Measurements from ENCODE around the gene ATP12A. TPM values are rescaled to one million over a fixed set of nuclear protein-coding genes. Genes with fewer than 3 reads are reported as not detected.

Gene ATP12A
- total RNA-seq, 1 donor from 2014 or later: not detected

DNA sequence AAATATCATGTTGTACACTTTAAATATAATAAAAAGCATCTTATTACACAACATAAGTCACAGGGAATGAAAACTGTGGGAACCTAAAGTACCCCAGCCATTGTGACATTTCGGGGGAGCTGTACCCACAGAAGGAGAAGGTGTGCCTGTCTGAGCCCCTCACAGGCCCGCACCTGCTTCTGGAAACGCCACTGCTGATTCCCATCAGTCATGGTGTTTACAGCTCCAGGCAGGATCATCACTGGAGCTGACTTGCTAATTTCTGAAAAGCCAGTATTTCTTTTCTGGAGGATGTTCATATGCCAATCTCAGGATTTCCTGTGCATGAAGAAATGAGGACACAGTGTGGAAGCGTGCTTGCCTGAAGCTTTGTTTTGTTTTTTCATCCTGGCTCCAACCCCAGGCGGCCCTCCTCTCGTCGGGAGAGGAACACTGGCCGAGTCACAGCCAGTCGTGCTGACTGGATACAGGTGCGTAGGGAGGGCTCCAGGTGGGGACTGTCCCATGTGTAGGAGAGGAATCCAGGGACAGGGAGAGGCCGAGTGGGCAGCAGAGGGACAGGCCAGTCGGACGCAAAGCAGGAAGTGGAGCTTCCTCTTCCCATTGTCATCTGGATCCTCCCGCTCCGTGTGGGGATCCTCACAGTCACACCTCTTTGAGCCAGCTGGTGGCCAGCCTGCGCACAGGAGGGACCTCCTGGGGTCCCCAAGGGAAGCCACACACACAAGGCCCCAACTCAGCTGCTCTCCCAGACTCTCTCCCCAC, 4.2 kb upstream of the ATP12A start:
- H3K4me3 Mint-ChIP-seq (ENCODE audit: unreplicated experiment): no peak overlapping the region
- peaks cover 15% of the 10 kb centered on the region for H3K4me1 Mint-ChIP-seq (ENCODE audit: unreplicated experiment)
- H3K9me3 Mint-ChIP-seq (ENCODE audit: unreplicated experiment): no peaks in the 10 kb centered on the region
- H3K36me3 Mint-ChIP-seq (ENCODE audit: unreplicated experiment): no peaks in the 10 kb centered on the region
- TF ChIP-seq, protein P1, sequence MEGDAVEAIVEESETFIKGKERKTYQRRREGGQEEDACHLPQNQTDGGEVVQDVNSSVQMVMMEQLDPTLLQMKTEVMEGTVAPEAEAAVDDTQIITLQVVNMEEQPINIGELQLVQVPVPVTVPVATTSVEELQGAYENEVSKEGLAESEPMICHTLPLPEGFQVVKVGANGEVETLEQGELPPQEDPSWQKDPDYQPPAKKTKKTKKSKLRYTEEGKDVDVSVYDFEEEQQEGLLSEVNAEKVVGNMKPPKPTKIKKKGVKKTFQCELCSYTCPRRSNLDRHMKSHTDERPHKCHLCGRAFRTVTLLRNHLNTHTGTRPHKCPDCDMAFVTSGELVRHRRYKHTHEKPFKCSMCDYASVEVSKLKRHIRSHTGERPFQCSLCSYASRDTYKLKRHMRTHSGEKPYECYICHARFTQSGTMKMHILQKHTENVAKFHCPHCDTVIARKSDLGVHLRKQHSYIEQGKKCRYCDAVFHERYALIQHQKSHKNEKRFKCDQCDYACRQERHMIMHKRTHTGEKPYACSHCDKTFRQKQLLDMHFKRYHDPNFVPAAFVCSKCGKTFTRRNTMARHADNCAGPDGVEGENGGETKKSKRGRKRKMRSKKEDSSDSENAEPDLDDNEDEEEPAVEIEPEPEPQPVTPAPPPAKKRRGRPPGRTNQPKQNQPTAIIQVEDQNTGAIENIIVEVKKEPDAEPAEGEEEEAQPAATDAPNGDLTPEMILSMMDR (IDR thresholded peaks at IDR 0.05): no peak
- H3K27me3 Mint-ChIP-seq (ENCODE audit: unreplicated experiment): peaks cover 36% of the 10 kb centered on the region
- H3K27ac Mint-ChIP-seq (ENCODE audit: unreplicated experiment): no peak overlapping the region
- DNase-seq (ENCODE audit: extremely low spot score, unreplicated experiment): no peak

GRCh38 chr13:24678151-24678550, 2.1 kb upstream of the ATP12A start:
- Mint-ChIP-seq H3K4me3 (ENCODE audit: unreplicated experiment) (no peak overlapping the region), H3K9me3 (ENCODE audit: unreplicated experiment) (no peaks in the 10 kb centered on the region), H3K4me1 (ENCODE audit: unreplicated experiment) (peaks cover 4% of the 10 kb centered on the region), H3K27me3 (ENCODE audit: unreplicated experiment) (peaks cover 45% of the 10 kb centered on the region), H3K36me3 (ENCODE audit: unreplicated experiment) (no peaks in the 10 kb centered on the region), H3K27ac (ENCODE audit: unreplicated experiment) (no peak overlapping the region)
- TF ChIP-seq, protein P1 (IDR thresholded peaks at IDR 0.05): no peak
- DNase-seq (ENCODE audit: extremely low spot score, unreplicated experiment): no peak

DNA sequence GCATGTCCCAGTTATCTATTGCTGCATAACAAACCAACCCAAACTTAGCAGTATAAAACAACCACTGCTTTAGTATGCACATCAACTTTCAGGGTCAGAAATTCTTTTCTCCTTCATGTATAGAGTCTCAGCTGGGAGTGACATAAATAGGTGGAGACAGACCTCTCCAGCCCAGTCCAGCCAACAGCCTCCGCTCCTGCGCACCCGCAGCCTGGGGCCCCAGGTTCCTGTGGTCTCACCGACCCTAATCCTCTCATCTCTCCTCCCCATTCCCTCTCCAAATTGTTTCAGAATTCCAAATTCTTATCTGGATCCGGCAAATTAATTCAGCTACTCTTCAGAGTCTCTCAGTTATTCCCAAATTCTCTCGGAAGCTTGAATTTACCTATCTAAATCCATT, 522 bp upstream of the ATP12A start:
- DNase-seq (ENCODE audit: extremely low spot score, unreplicated experiment): no peak
- TF ChIP-seq, protein P1 (IDR thresholded peaks at IDR 0.05): no peak
- H3K27me3 Mint-ChIP-seq (ENCODE audit: unreplicated experiment): peaks cover 49% of the 10 kb centered on the region
- H3K4me1 Mint-ChIP-seq (ENCODE audit: unreplicated experiment): peaks cover 9% of the 10 kb centered on the region
- no peak overlapping the region for H3K27ac Mint-ChIP-seq (ENCODE audit: unreplicated experiment)
- H3K9me3 Mint-ChIP-seq (ENCODE audit: unreplicated experiment): no peaks in the 10 kb centered on the region
- H3K36me3 Mint-ChIP-seq (ENCODE audit: unreplicated experiment): no peaks in the 10 kb centered on the region
- H3K4me3 Mint-ChIP-seq (ENCODE audit: unreplicated experiment): peak overlapping the region; percentile 15

DNA sequence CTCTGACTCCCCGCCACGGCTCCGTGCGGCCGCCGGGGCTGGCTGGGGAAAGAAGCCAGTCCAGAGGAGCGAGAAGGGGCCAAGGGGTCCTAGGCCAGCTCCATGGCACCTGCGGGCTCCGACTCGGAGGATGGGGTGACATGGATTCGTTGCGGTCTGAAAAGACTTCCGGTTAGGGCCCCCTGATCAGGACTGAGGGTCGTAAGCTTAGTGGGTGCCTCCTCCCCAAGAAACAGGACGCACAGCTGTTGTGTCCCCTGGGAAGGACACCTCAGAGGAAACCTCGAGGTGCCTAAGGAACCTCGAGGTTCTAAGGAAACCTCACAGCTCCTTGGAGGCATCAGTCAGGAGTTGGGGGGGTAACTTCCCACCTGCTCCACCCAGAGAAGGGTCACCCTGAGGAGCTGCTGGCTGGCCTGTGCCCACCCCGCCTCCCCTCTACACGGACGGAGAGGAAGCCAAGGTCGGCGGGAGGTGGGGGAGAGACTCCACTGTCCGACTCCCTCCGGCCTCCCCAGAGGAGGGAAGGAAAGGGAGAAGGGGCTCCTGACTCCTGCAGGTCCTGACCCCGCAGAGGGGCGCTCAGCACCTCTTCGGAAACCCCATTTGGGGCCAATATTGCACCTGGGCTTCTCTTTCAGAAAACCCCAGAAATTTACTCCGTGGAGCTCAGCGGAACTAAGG, 855 bp downstream of the ATP12A start:
- no peak overlapping the region for H3K4me3 Mint-ChIP-seq (ENCODE audit: unreplicated experiment)
- no peaks in the 10 kb centered on the region for H3K36me3 Mint-ChIP-seq (ENCODE audit: unreplicated experiment)
- H3K27me3 Mint-ChIP-seq (ENCODE audit: unreplicated experiment): peaks cover 50% of the 10 kb centered on the region
- TF ChIP-seq, protein P1 (IDR thresholded peaks at IDR 0.05): no peak
- no peak overlapping the region for H3K27ac Mint-ChIP-seq (ENCODE audit: unreplicated experiment)
- H3K4me1 Mint-ChIP-seq (ENCODE audit: unreplicated experiment): peaks cover 9% of the 10 kb centered on the region
- DNase-seq (ENCODE audit: extremely low spot score, unreplicated experiment): no peak
- no peaks in the 10 kb centered on the region for H3K9me3 Mint-ChIP-seq (ENCODE audit: unreplicated experiment)

DNA sequence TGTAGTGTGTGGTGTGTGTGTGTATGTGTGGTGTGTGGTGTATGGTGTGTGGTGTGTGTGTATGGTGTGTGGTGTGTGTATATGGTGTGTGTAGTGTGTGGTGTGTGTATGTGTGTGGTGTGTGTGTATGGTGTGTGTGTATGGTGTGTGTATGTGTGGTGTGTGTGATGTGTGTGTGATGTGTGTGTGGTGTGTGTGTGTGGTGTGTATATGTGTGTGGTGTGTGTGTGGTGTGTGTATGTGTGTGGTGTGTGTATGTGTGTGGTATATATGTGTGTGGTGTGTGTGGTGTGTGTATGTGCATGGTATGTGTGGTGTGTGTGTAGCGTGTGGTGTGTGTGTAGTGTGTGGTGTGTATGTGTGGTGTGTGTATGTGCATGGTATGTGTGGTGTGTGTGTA, 1.7 kb downstream of the ATP12A start:
- H3K4me3 Mint-ChIP-seq (ENCODE audit: unreplicated experiment): no peak overlapping the region
- TF ChIP-seq, protein P1 (IDR thresholded peaks at IDR 0.05): no peak
- H3K9me3 Mint-ChIP-seq (ENCODE audit: unreplicated experiment): no peaks in the 10 kb centered on the region
- DNase-seq (ENCODE audit: extremely low spot score, unreplicated experiment): no peak
- H3K4me1 Mint-ChIP-seq (ENCODE audit: unreplicated experiment): peaks cover 9% of the 10 kb centered on the region
- H3K36me3 Mint-ChIP-seq (ENCODE audit: unreplicated experiment): no peaks in the 10 kb centered on the region
- H3K27me3 Mint-ChIP-seq (ENCODE audit: unreplicated experiment): peaks cover 46% of the 10 kb centered on the region
- no peak overlapping the region for H3K27ac Mint-ChIP-seq (ENCODE audit: unreplicated experiment)
